Fibroblast of peridontal ligament (primary cell): ENCODE results near the gene PARD3.

Source experiments
- DNase-seq: peaks from one replicate; pipeline ENCODE4 v3.0.0-alpha.2; 2010; ENCODE audit errors: extremely low read depth

Gene PARD3

DNA sequence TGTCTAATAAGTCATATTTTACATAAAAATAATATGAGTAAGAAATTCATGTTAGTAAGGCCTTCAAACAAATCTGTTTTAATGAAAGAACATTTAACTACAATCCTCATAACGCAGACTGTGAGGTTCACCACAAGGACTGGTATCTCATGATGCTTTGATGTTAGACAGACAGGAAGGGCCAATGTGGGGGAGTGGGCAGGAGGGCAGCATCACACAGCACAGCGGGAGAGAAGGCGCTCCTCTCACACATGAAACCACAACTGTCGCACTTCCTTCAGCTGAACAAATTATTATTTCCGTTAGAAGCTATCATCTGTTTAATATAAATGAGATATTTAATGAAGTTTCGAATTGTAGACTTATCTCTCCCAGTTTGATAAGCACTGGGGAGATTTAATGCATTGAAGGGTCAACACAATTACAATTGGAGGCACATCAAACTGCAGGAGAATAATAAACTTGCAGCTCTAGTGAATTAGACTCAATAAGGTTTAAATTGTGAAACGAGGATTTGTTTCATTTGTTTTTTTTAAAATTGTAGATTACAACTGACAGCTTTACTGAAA is 466.1 kb downstream of the PARD3 start:
- no peak for DNase-seq

DNA sequence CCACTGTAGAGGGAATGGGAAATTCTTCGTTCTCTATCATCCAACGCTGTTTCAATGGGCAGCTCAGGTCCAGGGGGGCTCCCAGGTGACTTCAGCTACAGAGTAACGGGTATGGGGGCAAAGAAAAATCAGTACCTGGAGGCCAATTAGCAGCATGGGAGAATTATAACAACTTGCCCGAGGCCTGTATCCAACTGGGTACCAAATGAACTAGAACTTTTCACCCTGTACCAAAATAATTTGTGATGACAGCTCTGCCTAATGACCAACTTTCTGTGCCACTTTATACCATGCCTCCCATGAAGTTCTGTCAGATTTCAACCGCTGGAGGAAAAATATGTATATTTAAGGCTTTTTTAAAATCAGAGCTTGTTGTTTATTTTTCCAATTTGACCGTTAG is 467.1 kb downstream of the PARD3 start:
- no peak for DNase-seq

DNA sequence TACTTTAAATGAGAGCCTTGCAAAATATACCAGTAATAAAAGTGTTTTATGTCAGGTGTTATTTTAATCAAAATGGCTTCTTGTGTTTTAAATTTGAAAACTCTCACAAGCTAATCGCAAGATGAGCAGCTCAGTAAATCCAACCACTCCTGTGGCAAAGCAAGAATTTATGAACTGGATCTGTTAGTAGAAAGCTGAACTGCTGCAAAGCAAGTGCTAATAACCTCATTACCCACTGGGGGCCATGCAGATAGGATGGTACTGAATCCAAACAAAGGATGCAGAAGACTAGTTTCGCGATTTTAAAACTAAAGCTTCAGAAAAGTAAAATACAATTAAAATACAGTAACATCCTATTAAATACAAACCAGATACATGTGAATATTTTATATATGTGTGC is 468.0 kb downstream of the PARD3 start:
- DNase-seq, result no peak

DNA sequence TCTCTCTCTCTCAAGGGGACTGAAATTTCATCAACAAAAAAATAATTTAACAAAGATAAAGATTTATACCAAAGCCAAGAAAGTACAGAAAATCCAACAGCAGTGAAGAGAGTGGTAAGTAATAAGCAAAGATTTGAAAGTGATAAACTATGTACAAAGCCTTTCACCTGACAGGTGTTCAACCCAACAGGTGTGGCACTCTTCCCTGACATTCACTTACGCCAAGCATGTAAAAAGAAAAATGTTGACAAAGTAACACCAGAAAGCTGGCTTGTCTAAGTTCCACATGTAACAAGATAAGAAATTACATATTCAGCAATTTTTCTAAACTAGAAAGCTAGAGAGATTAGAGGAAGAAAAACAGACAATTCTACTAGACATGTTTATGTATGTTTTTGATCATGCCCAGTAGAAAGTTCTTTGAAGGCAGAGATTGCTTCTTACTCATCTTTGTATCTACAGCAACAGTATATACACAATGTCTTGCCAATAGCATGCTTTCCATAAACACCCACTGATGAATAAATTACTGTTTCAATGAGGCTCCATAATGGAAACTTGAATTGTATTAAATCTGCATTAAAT is 468.5 kb downstream of the PARD3 start:
- peak; percentile 60 for DNase-seq

DNA sequence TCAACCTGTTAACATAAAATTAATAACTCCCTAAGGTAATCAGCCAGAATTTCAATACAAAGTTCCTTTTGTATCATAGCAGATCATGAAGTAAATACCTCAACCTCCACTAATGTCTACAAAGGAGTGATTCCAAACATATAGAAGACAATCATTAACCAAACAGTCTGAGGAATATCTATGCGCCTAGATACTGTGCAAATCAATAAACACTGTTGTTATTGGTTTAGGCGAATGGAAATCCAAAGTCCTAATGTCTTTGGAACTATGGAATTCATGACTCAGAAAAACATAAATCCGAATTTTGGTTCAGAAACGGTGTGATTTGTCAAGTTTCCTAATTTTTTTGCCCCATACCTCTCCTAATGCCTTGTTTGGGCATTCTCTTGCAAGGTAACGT is 469.7 kb downstream of the PARD3 start:
- DNase-seq, result no peak

DNA sequence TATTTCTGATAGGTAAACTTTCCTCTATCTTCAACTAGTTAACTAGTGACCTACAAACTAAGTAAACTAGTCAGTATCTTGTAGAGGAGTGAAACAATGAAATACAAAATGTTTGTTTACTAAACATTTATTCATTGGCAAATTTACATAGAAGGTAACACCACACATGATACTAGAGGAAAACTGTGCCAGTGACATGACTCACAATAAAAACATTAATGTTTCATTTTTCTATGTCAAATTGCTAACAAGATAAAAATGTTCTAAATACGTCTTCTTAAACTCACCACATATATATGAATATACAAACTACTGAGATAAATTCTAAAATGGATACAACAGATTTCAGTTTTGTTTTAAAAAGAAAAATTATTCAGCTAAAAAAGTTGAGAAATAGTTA is 471.3 kb downstream of the PARD3 start:
- DNase-seq, result peak; percentile 41

DNA sequence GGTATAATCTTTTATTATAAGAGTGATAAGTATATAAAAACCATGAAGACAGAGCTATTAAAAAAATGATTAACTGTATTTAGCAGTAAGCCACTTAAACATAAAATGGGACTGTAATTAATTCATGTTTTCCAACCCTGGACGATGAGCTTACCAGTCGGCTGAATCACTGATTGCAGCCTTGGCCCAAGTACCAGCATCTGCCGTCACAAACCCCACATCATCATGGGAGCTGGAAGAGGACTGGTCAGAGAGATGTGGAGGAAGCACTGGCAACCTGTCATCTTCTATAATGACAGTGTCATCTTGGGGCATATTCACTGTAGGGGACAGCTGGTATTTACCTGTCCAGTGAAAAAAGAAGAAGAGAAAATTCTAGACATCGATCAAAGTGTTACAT is 473.6 kb downstream of the PARD3 start:
- no peak for DNase-seq

DNA sequence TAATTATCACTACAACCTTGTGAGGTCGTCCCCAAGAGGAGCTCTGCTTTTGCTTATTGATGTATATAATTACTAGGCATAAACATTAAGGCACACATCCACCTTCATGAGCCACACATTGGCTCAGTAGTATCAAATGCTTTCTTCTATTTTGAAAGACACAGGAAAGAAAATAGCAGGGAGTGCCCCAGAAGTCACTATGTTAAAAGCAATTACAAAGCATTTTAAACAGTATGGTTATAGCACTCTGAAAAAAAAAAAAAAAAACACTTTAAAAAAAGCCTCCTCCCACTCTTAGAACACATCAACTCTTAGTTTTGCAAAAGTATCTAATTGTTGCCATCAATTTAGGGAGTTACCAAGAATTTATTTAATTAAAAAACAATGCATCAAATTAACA is 474.2 kb downstream of the PARD3 start:
- DNase-seq, result no peak

DNA sequence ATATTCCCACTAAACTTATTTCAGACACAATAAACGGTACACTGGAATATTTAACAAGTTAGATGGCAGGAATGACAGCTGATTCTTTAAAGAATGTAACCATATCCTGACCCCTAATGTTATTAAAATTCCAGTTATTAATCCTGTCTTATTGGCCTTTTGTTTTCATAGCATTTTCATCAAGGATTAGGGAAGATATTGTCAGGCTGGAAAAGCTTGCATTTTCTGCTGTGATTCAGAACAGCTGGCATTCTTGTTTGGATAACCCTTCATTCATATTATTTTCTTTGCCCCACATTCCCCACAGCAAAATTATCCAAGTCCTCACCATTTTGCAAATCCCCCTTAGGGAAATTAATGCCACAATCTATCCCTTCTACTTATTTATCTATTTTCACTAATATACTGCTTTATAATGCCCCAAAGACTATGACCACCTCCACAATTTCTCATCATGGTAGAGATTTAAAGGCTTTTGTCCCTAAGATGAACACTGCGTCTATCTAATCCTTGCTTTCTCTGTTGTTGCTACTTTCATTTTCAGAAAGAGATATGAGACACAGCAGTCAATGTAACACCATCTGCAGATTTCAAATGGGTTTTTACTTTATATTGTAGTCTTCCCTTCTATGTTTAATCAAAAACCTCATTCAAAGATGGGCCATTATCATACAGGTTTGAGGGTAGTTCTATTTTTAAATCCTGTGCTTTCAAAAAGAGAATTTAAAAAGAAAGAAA is 475.1 kb downstream of the PARD3 start:
- DNase-seq, result no peak

DNA sequence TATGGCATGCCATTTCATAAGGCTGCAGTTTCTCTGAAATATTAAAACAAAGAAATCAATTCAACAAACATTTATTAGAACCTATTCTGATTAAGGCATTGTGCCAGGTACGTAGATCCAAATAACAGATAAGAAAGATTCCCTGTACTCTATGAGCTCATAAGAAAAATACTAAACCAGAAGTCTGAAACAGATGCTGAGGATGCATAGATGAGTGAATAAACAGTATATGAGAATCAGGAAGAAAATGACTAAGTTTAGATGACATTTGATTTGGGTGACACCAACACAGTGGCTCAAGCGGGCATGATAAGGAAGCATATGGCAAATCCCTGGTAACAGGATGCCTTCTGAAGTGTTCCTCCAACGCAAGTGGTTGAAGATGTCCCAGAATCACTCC is 477.2 kb downstream of the PARD3 start:
- no peak for DNase-seq

DNA sequence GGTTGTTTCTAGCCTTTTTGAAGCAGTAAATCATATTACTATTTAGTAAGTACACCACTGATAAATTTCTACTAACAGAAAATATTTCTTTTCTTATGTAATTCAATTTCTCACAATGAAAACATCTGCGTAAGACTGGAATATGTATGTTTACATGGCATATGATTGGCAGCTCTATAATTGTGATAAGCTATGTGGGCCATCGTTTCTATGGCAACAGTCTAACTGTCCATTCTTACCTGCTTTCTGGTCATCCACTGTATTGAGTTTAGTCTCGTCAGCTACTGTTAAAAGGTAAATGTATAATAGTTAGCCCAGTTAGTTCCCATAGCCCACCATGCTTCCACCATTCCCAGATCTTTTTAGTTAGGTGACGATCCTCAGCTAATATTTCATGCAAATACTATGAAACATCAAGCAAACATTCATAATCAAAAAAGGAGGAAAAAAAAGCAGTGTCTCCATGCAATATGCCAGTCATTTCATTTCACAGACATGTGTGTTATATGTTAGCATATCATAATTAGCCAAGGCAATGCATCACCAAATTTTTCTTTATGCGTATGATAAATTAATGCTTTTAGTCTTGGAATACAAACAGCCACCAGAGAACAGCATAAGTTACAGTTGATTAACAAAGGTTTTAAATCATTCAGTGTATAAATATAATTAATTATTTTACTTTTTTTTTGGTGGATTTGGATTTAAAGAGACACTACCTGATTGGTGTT is 479.0 kb downstream of the PARD3 start:
- DNase-seq, result no peak

DNA sequence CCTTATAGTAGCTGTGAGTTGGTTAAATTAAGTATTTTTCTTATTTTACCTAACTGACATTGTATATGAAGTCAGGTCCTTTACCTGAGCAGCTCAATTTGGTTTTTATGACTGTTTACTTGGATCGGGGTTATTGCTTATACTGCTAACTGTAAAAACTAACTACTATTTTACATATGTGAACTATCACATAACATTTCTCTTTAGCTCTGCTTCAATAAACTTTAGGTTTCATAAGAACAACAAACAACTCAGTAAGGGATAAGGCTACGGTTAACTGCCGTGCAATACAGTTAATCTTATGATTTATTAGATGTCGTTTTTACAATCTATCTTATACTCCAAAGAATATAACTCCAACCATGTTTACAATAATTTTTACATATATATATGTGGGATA is 480.2 kb downstream of the PARD3 start:
- no peak for DNase-seq

DNA sequence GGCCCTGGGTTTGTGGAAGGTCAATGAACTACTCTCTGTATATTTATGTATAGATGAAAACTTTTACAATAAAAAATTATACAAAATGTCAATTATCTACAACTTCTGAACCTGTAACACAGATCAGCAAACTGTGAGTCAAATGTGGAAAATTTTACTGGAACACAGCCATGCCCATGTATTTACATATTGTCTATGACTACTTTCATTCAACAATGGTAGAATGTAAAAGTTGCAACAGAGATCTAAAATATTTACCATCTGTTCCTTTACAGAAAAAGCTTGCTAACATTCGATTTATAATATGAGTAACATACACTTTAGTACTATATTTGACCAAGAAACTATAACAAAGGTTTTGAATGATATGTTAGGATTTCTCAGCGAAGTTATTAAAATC is 481.6 kb downstream of the PARD3 start:
- DNase-seq, result peak; percentile 87

DNA sequence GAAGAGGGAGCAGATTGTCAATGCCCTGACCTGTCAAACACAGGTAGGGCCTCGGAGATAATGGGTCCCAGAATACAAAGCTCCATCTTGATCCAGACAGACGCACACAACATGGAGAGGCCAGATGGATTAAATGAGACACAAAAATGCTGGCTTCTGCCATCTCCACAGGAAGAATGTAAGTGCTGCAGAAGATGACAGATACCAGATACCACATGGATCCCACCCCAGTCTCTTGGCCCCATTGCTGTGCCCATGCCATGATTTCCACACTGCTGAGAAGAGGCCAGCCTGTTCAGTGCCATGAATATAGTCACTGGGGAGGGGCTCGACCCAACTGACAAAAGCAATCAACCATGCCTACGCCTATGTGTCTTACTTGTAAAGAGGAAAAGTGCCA is 487.9 kb downstream of the PARD3 start:
- DNase-seq, result no peak

DNA sequence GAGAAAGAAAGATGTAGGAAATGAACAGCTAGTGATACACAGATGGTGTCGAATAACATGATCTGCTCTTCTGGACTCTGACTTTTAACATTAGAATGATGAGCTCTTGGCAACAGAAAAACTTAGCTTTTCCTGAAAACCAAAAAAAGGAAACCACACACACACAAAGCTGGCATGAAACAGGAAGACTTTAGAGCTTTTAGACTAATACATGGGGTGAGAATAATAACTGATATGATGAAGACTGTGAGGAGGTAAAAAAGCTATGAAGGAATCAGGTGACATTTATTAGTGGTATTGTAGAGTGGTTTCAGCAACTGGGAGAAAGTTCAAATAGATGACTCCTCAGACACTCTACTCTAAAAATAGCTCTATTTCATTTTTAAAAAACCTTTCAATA is 491.9 kb downstream of the PARD3 start:
- DNase-seq, result peak; percentile 73

DNA sequence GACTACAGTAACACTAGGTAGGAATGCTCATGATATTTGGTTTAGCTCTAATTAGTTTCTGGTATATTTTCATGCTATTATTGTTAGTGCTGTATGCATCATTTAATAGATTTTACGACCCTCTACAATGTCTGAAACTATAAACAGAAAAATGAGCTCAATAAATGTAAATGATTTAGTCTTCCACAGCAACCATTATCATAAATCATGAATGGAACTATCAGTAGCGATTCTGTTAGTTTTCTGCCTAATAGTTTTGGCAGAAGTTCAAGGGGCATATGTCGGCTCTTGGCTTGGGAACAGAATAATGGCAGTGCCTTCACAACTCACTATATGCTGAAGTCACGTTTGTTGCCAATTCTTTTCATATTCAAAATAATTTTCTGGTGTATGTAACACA is 494.8 kb downstream of the PARD3 start:
- DNase-seq, result no peak

DNA sequence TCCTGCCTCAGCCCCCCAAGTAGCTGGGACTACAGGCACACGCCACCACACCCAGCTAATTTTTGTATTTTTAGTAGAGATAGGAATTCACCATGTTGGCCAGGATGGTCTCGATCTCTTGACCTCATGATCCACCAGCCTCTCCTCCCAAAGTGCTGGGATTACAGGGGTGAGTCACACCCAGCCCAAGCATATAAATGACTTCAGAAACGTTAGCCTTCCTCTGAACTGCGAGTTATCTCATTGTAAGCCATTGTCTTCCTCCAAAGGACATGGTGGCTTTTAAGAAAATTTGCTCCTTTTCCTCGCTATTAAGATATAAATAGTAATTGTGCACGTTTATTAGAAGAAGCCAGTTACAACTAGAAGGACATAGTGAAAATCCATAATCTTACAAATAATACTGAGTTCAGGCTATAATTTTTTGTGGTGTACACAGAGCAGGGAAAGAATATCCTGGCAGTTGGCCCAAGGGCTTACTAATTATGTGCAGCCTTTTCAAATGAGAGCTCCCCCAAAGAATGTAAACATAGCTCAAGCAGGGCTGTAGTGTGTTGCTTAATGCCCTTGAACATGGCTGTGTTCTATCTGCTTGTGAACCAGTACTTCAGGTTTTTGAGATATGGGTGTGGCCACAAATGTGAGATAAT is 495.8 kb downstream of the PARD3 start:
- DNase-seq, result peak; percentile 99

DNA sequence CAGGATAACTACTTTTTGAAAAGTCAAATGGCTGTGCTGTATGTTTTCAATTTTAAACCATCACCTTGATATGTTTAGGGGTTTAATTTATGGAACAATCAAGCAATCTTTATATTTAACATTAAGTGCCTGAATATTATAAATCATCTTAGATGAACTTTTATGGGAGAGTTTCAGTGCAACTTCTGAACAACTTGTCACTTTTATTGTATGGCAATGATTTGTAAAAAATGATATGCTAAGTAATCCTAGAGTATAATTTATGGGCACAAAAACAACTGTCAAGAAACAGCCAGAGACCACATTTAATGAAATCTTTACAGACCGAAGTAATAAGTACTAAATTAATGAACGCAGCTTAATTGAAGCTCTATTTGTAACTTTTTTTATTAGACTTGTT is 498.9 kb downstream of the PARD3 start:
- DNase-seq, result no peak

DNA sequence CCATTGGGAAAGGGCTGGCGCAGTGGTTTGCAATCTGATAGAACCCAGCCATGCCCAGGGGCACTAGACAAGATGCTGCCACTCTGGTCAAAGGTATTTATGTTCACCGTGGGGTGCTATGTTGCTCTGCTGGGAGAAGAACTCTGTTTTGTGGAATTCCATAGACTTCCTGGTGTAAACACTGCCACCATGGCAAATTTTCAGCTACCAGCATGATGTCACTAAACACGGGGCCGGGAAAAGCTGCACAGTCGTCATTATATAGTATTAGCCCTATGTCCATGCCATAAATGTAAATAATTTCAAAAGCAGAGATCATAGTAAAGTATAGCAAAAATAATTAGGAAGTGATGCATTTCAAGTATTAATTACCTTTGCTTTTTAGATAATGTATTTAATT is 500.6 kb downstream of the PARD3 start:
- no peak for DNase-seq

DNA sequence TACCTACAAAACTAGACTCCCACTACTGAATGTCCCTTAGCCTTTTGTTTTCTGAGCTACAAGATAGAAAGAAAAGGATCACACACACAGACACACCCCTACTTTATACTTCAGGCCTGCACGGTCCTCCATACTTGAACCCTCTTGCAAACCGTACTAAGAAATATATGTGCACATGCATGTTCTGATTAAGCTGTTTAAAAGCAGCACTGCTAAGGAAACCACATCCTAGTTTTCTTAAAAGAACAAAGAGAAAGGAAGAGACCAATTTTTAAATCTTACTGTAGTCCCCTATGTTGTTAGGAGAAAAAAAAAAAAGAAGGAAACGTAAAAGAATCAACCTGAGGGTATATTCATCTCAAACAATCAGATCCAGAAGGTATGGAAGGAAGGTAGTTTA is 501.2 kb downstream of the PARD3 start:
- DNase-seq, result no peak

DNA sequence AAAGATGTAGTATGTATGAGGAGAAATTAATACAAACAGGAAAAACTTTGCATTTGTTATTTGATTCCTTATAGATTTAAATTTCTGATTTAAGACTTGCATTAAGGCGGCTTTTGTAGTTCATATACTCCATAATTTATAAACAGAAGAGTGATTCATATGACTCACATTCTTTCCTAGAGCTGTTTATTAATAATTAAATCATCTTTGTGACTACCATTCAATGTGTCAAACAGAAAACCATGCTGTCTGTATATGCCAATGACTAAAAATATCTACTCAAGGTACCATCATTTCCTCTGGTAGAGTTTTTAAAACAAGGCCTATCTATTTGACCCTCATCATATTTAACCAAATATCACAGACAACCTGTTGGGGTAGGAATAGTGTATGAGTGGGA is 501.7 kb downstream of the PARD3 start:
- no peak for DNase-seq

DNA sequence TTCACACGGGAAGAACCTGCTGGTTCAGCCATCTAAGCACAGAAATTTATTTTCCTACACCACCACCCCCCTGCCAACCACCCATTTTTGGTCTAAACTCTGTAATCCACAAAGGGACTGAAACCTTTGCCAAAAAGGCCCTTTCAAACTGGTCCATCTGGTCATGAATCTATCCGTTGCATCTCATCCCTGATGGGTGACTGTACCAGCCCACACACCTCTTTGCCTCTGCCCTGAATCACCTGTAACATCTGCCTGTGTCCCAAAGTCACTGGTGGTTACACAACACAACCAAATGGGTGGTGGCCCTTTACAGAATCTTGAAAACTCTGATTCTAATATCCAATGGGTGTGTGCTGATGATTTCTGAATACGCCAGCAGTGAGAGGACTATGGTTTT is 503.4 kb downstream of the PARD3 start:
- DNase-seq, result no peak
